Activated CD4-positive, CD25-positive, alpha-beta regulatory T cell treated with anti-CD3 and anti-CD28 coated beads, Interleukin-2, amount 50 U/mL, for 24 hours (primary cell): ENCODE results near the gene ZNF785.
"Not testable (repeated sequence)": the region's sequence is repeated elsewhere in the genome, so short reads cannot be mapped to it uniquely, and the experiment has no call there.

ENCODE experiments used
- ATAC-seq, 2 donors: fragments of 150-1000 bp; cut with Tn5 transposase; one replicate each; pipeline ENCODE4 v1.10.0; 2021; ENCODE audit warnings: mild to moderate bottlenecking in 1 of 2, moderate library complexity in 1 of 2

The ZNF785 gene

GRCh38 chr16:30585400-30586191 lies at the start of gene ZNF785:
Gene ZNF785, minus strand, starts transcription at chr16:30585697. Its CDS starts 86 bp downstream, at chr16:30585611.
- peak; percentile 98 to 100 for ATAC-seq

- ATAC-seq, result no peak
Observed at GRCh38 chr16:30633526-30633925, 48.0 kb upstream of the ZNF785 start.

GRCh38 chr16:30632454-30632853 lies 47.0 kb upstream of the ZNF785 start:
- ATAC-seq, result not testable (repeated sequence)

- ATAC-seq, result peak; percentile 93 to 95
Observed at GRCh38 chr16:30628628-30629540, 43.4 kb upstream of the ZNF785 start.

- no peak for ATAC-seq
Observed at GRCh38 chr16:30626236-30626635, 40.7 kb upstream of the ZNF785 start.

- no peak for ATAC-seq
Observed at GRCh38 chr16:30623536-30624283, 38.2 kb upstream of the ZNF785 start.

GRCh38 chr16:30622455-30623032 lies 37.0 kb upstream of the ZNF785 start:
- ATAC-seq, result no peak

GRCh38 chr16:30621765-30622164 lies 36.3 kb upstream of the ZNF785 start:
- no peak for ATAC-seq

GRCh38 chr16:30620169-30620568 lies 34.7 kb upstream of the ZNF785 start:
- no peak for ATAC-seq

- ATAC-seq, result no peak
Observed at GRCh38 chr16:30619638-30620037, 34.1 kb upstream of the ZNF785 start.

- no peak for ATAC-seq
Observed at GRCh38 chr16:30619202-30619601, 33.7 kb upstream of the ZNF785 start.

- peak; percentile 71 to 72 for ATAC-seq
Observed at GRCh38 chr16:30615358-30616091, 30.0 kb upstream of the ZNF785 start.

GRCh38 chr16:30609926-30610839 lies 24.7 kb upstream of the ZNF785 start, which contains the start of gene ZNF689:
Gene ZNF689, minus strand, starts transcription at chr16:30610389. Its CDS starts 348 bp downstream, at chr16:30610041.
- ATAC-seq, result peak; percentile 91 to 94

GRCh38 chr16:30609002-30609925 lies 23.8 kb upstream of the ZNF785 start:
- ATAC-seq, result peak; percentile 46 to 61

- no peak for ATAC-seq
Observed at GRCh38 chr16:30606004-30606403, 20.5 kb upstream of the ZNF785 start.

GRCh38 chr16:30605158-30605557 lies 19.7 kb upstream of the ZNF785 start:
- no peak for ATAC-seq

- no peak for ATAC-seq
Observed at GRCh38 chr16:30604316-30604947, 18.9 kb upstream of the ZNF785 start.

- ATAC-seq, result no peak
Observed at GRCh38 chr16:30603945-30604315, 18.4 kb upstream of the ZNF785 start.
